ENCODE results near the gene ENDOD1.

DNA sequence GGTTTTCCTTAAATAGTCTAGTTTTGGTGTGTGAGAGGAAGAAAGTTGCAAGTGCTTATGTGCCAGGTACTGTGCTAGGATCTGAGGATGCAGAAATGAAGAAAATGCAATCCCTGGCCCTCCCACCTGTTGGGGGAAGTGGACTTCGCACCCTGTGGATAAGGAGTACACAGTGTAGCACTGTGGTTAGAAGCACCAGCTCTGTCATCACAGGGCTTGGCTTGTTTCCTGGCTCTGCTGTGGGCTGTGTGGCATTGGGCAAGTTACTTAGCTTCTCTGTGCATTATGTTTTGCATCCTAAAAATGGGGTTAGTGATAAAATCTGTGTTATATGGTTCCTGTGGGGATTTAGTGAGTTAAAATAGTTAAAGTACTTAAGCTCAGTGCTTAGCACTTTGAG is 68.2 kb downstream of the ENDOD1 start:
- TF ChIP-seq POLR2A (IDR thresholded peaks at IDR 0.05) = no peak
- no peak for TF ChIP-seq POLR2AphosphoS5 (IDR thresholded peaks at IDR 0.05)

All from prostate gland (tissue), 1 donor.